ENCODE results near the gene ZP1.
"Not testable (repeated sequence)": the region's sequence is repeated elsewhere in the genome, so short reads cannot be mapped to it uniquely, and the experiment has no call there.

Gene ZP1, protein sequence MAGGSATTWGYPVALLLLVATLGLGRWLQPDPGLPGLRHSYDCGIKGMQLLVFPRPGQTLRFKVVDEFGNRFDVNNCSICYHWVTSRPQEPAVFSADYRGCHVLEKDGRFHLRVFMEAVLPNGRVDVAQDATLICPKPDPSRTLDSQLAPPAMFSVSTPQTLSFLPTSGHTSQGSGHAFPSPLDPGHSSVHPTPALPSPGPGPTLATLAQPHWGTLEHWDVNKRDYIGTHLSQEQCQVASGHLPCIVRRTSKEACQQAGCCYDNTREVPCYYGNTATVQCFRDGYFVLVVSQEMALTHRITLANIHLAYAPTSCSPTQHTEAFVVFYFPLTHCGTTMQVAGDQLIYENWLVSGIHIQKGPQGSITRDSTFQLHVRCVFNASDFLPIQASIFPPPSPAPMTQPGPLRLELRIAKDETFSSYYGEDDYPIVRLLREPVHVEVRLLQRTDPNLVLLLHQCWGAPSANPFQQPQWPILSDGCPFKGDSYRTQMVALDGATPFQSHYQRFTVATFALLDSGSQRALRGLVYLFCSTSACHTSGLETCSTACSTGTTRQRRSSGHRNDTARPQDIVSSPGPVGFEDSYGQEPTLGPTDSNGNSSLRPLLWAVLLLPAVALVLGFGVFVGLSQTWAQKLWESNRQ
- 0 to 1.5 (median 0) reads per million in 17 experiments for total RNA-seq

DNA sequence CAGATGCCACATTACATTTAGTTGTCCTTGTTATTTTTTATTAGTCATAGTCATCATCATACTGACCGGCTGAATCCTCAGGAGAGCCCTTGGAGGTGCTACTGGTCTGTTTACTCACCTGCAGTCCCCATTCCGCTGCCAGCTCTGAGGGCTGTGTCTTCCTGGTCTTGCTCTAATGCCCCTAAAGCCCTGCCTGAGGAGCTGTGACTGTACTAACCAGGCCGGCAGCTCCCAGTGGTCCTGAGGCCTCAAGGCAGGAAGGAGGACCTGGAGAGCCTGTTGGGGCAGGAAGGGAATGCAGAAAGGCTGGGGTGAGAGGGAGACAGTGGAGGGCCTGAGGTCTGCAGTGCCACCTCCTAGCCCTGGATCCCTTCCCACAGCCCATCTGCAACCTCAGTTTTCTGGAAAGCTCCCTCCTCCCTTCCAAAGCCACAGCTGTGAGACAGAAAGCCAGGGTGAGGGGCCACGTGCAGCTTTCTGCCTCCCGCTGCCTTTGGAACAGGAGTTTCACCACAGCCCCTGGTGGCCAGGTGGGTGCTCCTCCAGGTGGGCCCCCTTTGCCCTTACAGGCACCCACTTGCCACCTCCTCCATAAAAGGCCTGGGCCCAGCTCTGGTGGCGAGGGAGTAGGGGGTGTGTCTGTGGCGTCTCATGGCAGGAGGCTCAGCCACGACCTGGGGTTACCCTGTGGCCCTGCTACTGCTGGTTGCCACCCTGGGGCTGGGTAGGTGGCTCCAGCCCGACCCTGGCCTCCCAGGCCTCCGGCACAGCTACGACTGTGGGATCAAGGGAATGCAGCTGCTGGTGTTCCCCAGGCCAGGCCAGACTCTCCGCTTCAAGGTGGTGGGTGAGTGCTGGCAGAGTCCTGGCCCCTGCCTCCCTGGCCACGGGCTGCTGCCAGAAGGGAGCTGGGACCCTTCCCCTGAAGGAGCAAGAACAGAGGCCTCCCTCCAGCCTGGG lies at the start of gene ZP1:
TSS of gene ZP1 (plus strand) at position 632 of the 960 bp plus-strand sequence. CDS start at position 652, 20 bp downstream.
- no peak for DNase-seq

DNA sequence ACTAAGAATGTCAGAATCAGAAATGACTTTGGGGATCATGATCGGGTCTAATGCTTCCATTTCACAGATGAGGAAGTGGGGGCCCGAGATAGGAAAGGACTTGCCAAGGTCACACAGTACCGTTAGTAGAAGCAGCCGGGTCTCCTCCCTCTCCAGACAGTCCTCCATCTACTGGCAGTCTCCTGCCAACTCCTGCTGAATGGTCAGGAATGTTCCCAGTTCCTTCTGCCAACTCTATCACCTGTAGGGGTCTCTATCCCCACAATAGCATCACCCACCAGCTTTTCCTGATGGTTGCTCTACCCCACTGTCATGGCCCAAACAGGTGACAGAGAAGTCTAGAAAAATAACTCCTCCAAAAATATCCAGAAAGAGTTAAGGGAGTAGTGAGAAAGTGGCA lies 49.3 kb upstream of the ZP1 start:
- DNase-seq, result no peak

DNA sequence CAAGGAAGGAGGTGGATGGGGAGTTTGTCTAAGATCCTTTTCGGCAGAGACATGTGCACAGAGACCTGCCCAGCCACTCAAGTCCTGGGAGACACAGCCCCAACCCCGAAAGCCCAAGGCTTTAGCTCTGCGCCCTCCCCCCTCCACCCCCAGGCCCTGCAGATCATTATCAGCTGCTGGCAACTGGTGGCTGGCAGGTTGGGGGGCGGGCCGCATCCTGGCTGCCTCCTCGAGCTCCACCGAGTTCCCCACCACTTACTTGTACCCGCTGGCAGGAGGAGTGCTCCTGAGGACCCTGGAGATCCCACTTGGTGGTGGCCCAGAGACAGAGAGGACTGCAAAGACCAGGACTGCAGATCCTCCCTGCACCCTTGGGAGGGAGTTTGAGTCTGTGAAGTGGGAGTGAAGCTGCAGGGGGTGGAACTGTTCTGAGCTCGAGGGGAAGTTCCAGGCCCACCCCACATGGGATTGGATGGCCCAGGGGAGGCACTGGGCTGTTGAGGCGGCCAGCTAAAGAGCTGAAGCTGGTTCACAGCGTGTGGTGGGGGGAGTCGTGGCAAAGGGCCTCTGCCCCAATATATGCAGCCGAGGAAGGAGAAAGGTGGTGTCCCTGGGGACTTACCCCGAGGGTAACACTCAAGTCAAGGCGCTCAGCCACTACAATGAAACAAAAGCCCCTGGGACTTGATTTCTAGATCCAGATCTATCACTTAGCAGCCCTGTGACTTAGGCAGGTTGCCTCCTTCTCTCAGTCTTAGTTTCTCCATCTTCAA lies 45.3 kb upstream of the ZP1 start:
- no peak for DNase-seq

DNA sequence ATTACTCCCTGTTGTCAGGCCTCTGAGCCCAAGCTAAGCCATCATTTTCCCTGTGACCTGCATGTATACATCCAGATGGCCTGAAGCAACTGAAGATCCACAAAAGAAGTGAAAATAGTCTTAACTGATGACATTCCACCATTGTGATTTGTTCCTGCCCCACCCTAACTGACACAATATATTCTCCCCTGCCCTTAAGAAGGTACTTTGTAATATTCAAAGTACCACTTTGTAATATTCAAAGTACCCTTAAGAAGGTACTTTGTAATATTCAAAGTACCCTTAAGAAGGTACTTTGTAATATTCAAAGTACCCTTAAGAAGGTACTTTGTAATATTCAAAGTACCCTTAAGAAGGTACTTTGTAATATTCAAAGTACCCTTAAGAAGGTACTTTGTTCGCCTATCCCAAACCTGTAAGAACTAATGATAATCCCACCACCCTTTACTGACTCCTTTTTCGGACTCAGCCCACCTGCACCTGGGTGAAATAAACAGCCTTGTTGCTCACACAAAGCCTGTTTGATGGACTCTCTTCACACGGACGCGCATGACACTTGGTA lies 43.5 kb upstream of the ZP1 start:
- DNase-seq, result not testable (repeated sequence)

DNA sequence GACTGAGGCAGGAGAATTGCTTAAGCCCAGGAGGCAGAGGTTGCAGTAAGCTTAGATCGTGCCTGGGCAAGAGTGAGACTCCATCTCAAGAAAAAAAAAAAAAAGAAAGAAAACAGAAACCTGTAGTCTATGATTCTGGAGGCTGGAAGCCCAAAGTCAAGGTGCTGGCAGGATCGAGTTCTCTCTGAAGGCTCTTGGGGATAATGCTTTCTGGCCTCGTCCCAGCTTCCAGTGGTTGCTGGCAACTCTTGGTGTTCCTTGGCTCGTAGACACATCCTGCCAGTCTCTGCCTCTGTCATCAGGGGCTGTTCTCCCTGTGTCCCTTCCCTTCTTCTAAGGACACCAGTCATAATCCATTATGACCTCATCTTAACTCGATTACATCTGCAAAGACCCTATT lies 42.2 kb upstream of the ZP1 start:
- no peak for DNase-seq

DNA sequence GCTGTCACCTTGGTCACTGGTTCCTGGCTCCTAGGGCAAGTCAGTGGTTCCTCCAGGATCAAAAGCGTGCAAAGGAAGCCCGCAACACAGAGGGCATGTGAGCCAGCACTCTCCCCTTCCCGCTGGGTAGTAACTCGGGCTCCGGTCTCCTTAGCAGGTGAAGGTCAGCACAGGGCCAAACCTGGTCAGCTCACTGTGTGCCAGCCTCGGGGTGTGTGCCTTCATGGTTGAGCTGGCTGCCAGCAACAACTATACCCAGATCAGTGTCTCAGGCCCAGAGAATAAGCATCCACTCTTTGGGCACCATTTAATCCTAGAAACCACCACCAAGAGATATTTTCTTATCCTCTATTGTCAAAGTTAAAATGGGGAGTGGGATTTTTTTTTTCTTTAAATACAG lies 41.6 kb upstream of the ZP1 start:
- DNase-seq, result no peak

DNA sequence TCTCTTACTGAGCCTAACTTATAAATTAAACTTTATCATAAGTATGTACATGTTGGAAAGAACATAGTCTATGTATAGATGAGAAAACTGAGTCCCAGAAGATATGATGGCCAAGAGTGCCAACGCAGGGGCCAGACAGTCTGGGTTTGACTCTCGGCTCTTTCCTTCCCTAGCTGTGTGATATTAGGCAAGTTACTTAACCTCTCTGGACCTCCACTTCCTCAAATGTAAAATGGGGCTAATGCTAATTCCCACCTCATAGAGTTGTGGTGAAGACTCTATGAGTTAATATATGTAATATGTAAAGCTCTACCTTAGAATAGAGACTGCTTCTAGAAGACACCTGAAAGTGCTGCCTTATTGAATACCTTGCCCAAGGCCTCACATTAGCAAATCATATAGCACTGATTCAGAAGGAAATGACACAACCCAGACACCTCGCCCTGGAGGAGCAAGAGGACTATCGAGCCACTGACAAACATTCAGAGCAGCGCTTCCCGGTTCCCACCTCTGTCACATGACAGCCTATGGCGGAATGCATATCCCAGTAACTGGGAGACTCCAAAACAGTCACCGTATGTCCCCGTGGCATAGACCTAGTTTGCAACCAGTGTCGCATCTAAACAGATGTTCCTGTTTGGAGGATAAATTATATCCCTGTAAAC lies 36.7 kb upstream of the ZP1 start:
- DNase-seq, result no peak

DNA sequence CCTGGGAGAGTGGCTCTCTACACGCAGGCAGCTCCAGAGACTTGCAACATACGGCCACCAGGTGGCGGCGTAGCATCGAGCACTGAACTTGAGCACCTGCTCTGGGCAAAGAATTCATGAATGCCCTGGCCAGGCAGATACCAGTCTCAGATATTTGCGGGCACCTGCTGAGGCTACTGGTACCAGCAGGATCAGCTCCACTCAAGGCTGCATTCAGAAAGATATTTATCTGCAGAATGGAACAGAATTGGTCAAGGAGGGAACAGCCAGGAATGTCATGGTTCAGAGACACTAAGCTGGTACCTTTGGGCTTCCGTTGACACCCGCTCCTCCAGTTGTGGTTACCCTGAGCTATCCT lies 36.2 kb upstream of the ZP1 start:
- peak; percentile 87 to 93 (median 90) for DNase-seq

DNA sequence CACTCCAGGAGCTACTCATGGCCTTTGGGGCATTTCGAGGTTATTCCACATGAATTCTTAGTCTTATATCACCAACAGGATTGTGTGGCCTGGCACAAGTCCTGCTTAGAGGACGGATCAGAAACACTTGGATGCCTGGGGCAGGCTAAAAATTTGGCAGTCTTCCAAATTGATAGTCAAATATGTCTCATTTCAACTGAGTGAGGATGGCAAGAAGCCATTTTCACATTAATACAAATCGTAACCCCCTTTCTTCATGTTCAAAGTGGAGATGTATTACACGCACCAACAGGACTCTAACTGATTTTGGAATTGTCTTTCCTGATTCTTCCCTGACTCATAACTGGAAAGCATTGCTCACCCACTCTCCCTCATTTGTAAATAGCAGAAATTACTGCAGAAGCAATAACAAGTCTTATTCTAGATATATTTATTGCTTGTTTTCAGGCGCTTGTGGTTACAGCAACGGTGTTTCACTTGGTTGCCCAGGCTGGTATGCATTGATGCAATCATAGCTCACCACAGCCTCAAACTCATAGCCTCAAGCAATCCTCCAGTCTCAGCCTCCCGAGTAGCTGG lies 35.8 kb upstream of the ZP1 start:
- no peak for DNase-seq

DNA sequence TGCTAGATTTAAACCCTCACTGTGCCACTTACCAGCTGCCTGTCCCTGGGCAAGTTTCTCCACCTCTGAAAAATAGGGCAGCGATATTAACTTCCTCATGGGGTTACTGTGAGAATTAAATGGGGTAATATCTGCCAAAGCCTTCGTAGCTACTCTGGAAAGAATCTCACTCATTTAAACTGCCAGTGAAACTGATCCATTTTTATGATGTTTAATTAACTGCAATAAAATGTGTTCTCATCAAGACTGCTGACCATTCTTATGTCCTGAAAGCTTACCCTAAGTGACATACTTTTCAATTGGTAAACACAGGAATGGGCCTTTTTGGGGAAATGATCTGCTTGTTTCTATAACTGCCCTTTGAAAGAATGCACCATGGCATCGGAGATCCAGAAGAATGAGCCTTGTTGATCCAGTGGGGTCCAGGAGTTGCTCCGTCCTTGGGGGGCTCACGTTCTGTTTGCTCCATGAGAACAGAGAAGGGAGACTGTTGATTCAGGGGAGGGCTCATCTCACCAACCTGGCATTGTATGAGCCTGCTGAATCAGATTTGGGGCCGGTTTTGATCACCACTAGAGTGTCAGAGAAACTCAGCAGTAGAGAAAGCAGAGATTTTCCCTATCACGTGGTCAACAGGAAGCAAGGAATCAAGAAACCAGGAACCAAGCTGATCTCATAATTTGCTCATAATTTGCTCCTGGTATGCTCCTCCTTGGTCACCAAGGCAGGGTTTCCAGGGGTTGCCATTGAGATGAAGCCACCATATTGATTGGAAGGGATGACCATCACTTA lies 32.4 kb upstream of the ZP1 start:
- DNase-seq, result peak; percentile 10 to 49 (median 33)

DNA sequence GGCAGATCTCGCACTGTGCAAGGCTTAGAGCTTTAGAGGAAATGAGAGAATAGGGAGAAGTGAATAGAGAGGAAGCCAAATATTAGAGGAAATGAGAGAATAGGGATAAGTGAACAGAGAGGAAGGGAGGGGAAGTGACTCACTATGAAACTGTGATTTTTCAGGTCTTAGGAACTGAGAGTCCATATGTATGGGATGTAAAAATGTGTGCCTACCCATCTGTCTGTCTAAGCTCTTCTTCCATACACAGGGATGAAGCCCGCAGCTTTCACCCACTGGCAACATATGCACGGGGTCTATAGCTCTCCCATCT lies 31.9 kb upstream of the ZP1 start:
- DNase-seq, result peak; percentile 48 to 85 (median 69)

DNA sequence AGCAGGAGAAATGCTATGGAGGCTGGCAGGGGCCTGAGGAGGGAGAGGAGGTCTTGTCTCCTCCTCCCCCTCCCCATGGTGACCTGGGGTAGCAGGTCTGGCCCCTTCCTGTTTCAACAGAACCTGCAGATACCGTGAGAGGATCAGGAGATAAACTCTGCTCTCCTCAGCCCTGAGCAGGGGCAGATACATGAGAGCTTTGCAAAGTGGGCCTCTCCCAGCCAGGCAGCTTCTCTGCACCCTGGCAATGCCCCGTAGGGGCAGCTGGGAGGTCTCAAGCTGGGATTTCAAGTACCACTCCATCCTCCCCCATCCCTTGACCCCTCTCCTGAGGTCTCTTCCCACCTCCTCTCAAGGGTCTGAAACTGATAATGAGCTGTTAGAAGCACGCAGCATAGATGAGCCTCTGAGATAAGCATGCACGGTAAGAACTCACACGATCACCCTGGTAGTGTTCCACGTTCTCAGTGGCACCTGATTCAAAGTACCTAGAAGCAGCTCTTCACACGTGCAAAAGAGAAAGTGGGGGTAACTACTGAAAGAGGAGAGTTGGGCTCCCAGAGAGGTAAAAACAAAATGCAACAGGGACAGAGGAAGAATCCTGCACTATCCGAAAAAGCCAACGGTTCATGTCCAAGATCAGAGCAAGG lies 30.4 kb upstream of the ZP1 start:
- no peak for DNase-seq

DNA sequence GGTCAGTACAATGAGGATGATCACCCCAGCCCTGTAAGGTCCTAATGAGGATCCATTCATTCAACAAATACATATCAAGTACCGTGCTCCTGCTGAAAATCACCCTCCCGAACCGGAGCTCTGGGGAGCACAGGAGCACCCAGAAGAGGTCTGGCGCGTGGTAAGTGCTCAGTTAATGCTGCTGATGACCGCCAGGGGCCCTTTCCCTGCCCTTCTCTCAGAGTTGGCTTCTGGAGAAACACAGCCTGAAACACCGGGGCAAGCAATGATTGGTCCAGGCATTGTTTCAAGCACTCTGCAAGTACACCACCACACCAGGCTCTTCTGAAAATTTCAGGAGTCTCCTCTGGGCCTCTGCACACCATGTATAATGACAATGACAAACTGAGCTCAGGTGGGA lies 29.2 kb upstream of the ZP1 start:
- no peak for DNase-seq

DNA sequence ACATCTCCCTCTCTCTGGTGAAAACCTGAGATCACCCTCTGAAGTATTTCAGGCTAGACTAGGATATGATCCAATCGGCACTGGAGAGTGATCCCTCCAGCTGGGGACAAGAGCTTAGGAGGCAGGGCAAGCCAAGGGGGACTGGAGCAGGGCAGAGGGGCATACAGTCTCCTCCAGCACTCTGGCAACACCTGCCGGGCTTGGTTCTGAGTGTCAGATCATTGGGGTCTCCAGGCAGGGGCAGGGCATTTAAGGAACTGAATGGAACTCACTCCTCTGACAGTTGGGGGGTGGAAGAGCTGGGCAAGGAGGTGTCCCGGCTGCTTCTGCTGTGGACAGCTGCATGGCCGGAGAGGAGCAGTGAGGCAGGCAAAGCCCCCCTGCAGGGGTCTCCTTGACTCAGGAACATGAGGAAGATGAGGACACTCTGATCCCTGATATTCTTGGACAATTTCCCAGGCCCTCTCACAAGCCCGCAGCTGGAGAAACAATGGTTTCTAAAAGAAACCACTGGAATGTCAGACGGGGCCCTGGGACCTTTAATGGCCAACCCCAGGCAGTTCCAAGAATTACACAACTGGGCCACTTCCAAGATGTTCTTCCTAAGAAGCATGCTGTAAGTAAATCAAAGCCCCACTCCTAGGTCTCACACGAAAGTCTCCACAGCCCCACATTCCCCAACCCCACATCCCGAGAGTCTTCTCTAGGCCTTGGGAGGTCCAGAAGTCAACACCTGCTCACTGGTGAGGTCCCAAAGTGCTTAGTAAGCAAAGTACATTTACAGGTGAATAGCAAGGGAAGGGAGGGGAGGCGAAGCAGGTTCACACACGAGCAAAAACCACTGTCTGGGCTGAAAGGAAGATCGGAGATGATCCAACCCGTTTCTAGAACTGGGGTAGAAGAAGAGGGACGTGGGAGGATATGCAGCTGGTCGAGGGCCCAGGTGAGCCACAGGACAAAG lies 26.6 kb upstream of the ZP1 start:
- DNase-seq, result no peak

DNA sequence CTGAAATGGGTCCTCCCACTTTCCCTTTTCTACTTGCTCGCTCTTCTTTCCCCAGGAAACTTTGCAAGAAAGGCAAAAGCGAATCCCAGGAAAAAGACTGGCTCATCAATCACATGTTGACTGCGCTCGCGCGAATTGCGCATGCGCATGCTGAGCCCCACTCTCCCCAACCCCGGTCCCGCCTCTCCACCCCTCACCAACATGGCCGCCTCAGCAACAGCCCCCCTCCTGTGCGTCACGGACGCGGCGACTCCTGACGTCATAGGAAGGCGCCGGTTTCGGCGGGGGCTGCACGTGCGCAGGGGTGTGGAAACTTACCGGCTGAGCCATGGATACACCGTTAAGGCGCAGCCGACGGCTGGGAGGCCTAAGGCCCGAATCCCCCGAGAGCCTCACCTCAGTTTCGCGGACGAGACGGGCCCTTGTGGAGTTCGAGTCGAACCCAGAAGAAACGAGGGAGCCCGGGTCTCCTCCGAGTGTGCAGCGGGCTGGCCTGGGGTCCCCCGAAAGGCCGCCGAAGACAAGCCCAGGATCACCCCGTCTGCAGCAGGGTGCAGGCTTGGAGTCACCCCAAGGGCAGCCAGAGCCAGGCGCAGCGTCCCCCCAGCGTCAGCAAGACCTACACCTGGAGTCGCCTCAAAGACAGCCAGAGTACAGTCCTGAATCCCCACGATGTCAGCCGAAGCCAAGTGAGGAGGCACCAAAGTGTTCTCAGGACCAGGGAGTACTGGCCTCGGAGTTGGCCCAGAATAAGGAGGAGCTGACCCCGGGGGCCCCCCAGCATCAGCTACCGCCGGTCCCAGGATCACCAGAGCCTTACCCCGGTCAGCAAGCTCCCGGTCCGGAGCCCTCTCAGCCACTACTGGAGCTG lies 25.3 kb upstream of the ZP1 start, which contains the start of gene CCDC86:
TSS of gene CCDC86 (plus strand) at position 317 of the 871 bp plus-strand sequence. CDS start at position 329, 12 bp downstream.
- peak; percentile 97 to 99 (median 98) for DNase-seq

DNA sequence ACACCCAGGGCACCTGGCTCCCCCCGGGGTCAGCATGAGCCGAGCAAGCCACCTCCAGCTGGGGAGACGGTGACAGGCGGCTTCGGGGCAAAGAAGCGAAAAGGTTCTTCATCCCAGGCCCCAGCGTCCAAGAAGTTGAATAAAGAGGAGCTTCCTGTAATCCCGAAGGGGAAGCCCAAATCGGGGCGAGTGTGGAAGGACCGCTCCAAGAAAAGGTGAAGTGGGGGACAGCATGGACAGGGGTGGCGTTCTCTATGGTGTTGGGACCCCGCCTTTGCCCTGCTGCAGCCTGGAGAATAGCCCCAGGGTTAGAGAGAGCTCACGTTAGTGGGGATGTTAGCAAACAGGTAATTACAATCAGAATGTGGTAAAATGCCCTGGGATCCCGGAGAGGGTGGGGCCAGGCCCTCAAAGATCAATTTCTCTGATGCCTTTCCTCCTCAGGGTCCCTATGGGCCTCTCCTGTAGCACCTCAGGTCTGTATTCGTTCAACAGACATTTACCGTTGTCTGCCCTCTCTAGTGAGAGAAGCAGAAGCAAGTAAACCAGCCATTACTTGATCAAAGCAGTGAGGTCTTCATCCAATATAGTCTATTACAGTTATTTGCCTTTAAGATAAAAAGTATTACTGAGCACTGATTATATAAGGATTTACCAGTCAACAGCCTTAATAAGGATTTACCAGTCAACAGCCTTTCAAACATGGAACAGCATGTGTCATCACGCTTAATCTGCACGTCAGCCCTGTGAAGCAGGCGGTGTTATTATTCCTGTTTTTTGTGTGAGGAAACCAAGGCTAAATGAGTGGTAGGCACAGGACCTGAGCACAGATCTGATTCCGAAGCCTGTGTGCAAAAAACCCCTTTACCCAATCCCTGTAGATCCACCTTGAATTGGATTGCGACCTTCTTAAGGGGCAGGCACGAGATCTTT lies 24.4 kb upstream of the ZP1 start:
- DNase-seq, result peak; percentile 9 to 54 (median 39)

All from suppressor macrophage (primary cell).